ENCODE data around the gene TTLL12. TPM values are rescaled to one million over a fixed set of nuclear protein-coding genes. Genes with fewer than 3 reads are reported as not detected.
"Not testable (repeated sequence)": the region's sequence is repeated elsewhere in the genome, so short reads cannot be mapped to it uniquely, and the experiment has no call there.

TTLL12 gene
- total RNA-seq, 4 donors from 2014 or later: 38.5 to 50.4 (median 41.9) TPM

DNA sequence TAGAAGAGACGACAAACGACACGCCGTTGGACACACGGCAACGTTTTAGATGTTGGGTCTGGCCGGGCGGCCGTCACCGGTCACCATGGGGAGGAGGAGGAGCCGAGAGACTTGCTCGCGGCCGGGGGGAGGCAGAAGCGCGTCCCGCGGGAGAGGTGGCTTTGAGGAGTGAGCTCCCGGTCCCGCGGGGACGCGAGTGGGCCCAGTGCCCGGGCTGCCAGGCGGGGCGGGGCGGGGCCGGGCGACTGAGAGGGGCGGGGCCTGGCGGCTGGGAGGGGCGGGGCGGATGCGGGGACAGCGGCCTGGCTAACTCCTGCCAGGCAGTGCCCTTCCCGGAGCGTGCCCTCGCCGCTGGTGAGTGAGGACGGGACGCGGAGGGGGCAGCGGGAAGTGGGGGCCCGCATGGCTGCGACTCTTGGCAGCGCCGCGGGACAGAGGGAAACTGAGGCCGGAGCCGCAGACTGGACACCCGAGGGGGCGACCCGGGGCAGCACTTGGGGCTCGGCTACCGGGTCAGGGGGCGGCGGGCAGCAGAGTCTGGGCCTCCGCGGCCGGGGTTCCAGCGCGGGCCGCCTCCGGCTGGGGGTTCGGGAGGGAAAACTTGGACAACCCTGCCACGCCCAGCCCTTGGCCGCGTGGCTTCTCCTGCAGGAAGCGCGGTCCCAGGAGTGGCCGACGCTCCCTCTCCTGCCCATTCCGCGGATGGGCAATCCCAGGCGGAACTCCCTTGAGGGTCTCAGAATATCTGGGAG lies 35.5 kb downstream of the TTLL12 start, which contains the start of gene TSPO:
TSS of gene TSPO (plus strand) at position 309 of the 752 bp plus-strand sequence. CDS start 7,680 bp downstream, outside the sequence.
- 2 to 4% methylated on average over 12 to 49 of the region's 75 CpGs for WGBS, 2 donors
- Histone ChIP-seq H3K9me3 (no peaks in the 10 kb centered on the region), H3K4me1 (peaks cover 0 to 49% (median 11%) of the 10 kb centered on the region in 4 donors), H3K27ac (peak within 1 kb of the TSS; percentile 61 to 91 (median 82)), H3K36me3 (peaks cover 0 to 8% (median 0%) of the 10 kb centered on the region in 3 donors), H3K27me3 (no peaks in the 10 kb centered on the region), H3K4me3 (peak within 1 kb of the TSS; percentile 76 to 93 (median 84))
- TF ChIP-seq POLR2A (IDR thresholded peaks at IDR 0.05): peak; percentile 14 to 39
- TF ChIP-seq, protein P1, sequence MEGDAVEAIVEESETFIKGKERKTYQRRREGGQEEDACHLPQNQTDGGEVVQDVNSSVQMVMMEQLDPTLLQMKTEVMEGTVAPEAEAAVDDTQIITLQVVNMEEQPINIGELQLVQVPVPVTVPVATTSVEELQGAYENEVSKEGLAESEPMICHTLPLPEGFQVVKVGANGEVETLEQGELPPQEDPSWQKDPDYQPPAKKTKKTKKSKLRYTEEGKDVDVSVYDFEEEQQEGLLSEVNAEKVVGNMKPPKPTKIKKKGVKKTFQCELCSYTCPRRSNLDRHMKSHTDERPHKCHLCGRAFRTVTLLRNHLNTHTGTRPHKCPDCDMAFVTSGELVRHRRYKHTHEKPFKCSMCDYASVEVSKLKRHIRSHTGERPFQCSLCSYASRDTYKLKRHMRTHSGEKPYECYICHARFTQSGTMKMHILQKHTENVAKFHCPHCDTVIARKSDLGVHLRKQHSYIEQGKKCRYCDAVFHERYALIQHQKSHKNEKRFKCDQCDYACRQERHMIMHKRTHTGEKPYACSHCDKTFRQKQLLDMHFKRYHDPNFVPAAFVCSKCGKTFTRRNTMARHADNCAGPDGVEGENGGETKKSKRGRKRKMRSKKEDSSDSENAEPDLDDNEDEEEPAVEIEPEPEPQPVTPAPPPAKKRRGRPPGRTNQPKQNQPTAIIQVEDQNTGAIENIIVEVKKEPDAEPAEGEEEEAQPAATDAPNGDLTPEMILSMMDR (IDR thresholded peaks at IDR 0.05): no peak
- peak in 1 of 2 donors; percentile 75 for TF ChIP-seq EP300 (IDR thresholded peaks at IDR 0.05)
- DNase-seq (ENCODE audit: low spot score in 2 of 2): peak; percentile 63 to 70

DNA sequence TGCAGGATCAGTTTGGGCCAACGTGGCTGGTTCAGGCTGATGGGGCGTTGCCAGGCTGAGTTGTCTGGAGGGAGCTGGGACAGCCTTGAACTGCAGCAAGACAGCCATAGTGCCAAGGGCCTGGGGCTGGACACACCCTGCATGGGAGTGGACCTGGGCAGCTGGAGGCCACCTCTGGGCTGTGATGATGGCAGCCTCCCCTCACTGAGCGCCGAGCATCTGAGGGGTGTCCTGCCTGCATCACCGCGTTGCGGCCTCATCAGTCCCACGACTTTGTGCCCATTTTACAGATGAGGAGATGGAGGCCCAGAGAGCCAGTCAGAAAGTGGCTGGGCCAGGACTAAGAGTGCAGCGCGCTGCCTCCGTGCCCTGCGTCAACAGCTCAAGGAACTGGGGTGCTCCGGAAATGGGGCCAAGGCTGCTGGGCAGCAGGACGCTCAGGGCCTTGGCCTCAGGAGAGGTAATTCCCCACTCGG lies 36.2 kb downstream of the TTLL12 start:
- peaks cover 0 to 6% (median 0%) of the 10 kb centered on the region in 3 donors for H3K36me3 ChIP-seq
- no peak for DNase-seq (ENCODE audit: low spot score in 2 of 2)
- TF ChIP-seq, protein P1 (IDR thresholded peaks at IDR 0.05): no peak
- TF ChIP-seq EP300 (IDR thresholded peaks at IDR 0.05) (no peak), POLR2A (IDR thresholded peaks at IDR 0.05) (no peak)
- WGBS, 2 donors: 57 to 75% methylated on average over 9 to 15 of the region's 15 CpGs
- no peaks in the 10 kb centered on the region for H3K9me3 ChIP-seq
- peaks cover 0 to 42% (median 11%) of the 10 kb centered on the region in 4 donors for H3K4me1 ChIP-seq
- peak overlapping the region; percentile 76 to 93 (median 84) for H3K4me3 ChIP-seq
- no peaks in the 10 kb centered on the region for H3K27me3 ChIP-seq
- H3K27ac ChIP-seq: peak overlapping the region; percentile 61 to 91 (median 82)

DNA sequence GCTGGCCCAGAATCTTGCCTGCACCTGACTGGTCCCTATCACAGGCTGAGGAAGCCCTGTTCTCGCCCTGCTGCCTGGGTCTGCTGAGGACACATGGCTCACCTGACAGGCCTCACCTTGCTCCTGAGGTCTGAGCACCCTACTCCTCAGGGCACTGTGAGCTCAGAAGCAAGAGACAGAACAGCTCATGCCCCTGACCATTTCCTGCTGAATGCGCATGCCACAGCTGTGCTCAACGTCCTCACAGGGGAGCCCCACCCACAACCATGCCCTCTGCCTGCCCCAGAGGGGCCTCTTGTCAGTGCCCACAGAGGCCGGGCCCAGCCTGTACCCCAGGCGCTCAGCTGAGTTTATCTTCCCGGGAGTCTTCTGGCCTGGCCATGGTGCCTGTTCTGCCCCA lies 38.4 kb downstream of the TTLL12 start:
- no peak for DNase-seq (ENCODE audit: low spot score in 2 of 2)
- H3K9me3 ChIP-seq: no peaks in the 10 kb centered on the region
- no peak for TF ChIP-seq EP300 (IDR thresholded peaks at IDR 0.05)
- no peak for TF ChIP-seq POLR2A (IDR thresholded peaks at IDR 0.05)
- TF ChIP-seq, protein P1 (IDR thresholded peaks at IDR 0.05): no peak
- peaks cover 0 to 24% (median 8%) of the 10 kb centered on the region in 4 donors for H3K4me1 ChIP-seq
- no peak overlapping the region for H3K27ac ChIP-seq
- no peak overlapping the region for H3K4me3 ChIP-seq
- no peaks in the 10 kb centered on the region for H3K36me3 ChIP-seq
- WGBS, 2 donors: 45 to 52% methylated on average over 3 to 6 of the region's 6 CpGs
- no peaks in the 10 kb centered on the region for H3K27me3 ChIP-seq

DNA sequence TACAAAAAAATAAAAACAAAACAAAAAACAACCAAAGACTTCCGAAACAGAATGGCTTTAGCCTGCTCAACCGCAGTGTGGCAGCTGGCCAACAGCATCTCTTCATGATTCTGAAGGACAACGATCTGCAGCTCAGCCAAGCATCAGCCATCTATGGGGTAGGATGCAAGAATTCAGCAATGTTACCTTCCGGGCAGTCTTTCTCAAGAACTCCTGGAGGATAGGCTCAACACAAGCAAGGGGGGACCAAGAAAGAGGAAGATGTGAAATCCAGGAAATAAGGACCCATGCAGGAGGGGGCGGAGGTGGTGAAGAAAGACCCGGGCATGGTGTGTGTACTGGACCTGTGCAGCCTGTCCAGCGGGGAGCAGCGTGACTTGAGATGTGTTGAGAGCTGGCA lies 39.1 kb downstream of the TTLL12 start:
- TF ChIP-seq EP300 (IDR thresholded peaks at IDR 0.05) (no peak), POLR2A (IDR thresholded peaks at IDR 0.05) (no peak)
- TF ChIP-seq, protein P1 (IDR thresholded peaks at IDR 0.05): no peak
- no peak overlapping the region for H3K4me3 ChIP-seq
- DNase-seq (ENCODE audit: low spot score in 2 of 2): no peak
- 58 to 59% methylated on average over 8 of the region's 8 CpGs for WGBS, 2 donors
- no peak overlapping the region for H3K27ac ChIP-seq
- peaks cover 0 to 22% (median 8%) of the 10 kb centered on the region in 4 donors for H3K4me1 ChIP-seq
- no peaks in the 10 kb centered on the region for H3K27me3 ChIP-seq
- no peaks in the 10 kb centered on the region for H3K36me3 ChIP-seq
- H3K9me3 ChIP-seq: no peaks in the 10 kb centered on the region

DNA sequence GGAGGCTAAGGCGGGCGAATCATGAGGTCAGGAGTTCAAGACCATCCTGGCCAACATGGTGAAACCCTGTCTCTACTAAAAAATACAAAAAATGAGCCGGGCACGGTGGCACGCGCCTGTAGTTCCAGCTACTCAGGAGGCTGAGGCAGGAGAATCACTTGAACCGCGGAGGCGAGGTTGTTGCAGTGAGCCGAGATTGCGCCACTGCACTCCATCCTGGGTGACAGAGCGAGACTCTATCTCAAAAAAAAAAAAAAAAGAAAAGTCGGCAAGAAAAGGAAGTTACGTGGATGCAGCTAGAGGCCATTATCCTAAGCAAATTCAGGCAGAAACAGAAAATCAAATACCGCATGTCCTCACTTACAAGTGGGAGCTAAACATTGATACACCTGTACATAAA lies 40.6 kb downstream of the TTLL12 start:
- H3K4me3 ChIP-seq; DNase-seq (ENCODE audit: low spot score in 2 of 2); H3K9me3 ChIP-seq; H3K36me3 ChIP-seq; H3K27me3 ChIP-seq; H3K27ac ChIP-seq: not testable (repeated sequence)
- 80 to 87% methylated on average over 15 of the region's 15 CpGs for WGBS, 2 donors
- H3K4me1 ChIP-seq: peaks cover 0 to 28% (median 16%) of the 10 kb centered on the region in 4 donors

DNA sequence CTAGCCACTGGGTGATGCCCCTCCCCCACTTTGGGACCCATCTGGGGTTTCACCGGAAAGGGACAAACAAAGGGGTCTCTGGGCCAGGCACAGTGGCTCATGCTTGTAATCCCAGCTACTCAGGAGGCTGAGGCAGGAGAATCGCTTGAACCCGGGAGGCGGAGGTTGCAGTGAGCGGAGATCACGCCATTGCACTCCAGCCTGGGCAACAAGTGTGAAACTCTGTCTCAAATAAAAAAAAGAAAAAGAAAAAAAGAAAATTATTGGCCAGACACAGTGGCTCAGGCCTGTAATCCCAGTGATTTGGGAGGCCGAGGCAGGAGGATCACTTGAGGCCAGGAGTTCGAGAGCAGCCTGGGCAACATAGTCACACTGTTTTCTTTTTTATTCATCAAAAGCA lies 41.6 kb downstream of the TTLL12 start:
- H3K4me1 ChIP-seq: peaks cover 0 to 27% (median 13%) of the 10 kb centered on the region in 4 donors
- DNase-seq (ENCODE audit: low spot score in 2 of 2); H3K36me3 ChIP-seq; H3K27ac ChIP-seq; H3K4me3 ChIP-seq; H3K9me3 ChIP-seq; H3K27me3 ChIP-seq: not testable (repeated sequence)
- WGBS, 2 donors: 87 to 91% methylated on average over 8 of the region's 8 CpGs

Measured in tibial nerve (tissue), 4 donors.